HG02943 (cell line): ENCODE results near the gene AKR7A2.
"Not testable (repeated sequence)": the region's sequence is repeated elsewhere in the genome, so short reads cannot be mapped to it uniquely, and the experiment has no call there.

Experiments used
- ATAC-seq: cut with Tn5 transposase; IDR thresholded peaks from one replicate; pipeline ENCODE4 v1.9.1; 2021; ENCODE audit warnings: mild to moderate bottlenecking, low read depth, moderate library complexity; ENCODE audit not compliant: unreplicated experiment

The AKR7A2 gene

DNA sequence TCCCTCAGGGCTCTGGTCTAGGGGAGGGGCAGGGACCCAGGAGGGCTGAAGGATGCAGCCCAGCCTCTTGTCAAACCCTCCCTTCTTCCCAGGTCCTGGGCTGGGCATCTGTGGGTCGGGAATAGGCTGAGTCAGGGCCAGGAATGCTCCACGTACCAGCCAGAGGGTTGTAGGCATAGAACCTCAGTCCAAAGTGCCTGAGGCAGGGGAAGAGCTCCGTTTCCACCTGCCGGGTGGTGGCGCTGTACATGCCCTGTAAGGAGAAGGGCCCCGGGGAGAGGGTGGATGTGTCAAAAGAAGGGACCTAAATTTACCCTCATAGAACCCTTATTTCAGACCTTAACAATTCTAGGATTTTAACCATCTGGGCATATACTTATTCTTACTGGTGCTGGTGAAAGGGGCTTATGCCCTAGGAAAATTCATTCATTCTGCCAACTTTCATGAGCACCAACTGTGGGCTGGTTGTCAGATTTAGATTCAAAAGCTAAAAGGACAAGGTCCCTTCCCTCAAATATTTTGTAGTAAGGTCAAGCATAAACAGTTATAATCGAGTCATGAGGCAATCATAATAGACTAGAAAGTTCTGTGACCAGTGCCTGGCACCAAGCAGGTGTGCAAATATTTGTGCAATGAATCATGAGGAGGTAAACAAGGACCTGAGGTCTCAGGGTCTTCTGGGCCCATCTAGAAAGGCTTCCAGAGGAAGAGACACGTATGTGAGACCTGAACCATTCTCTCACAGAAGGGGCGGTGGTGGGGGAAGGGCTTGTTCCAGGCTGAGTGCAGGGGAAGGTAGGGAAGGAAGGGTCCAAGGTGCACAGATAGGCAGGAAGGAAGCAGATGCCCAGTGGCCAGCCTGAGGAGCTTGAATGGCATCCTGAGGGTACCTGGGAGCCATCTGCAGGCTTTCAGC is 42.3 kb downstream of the AKR7A2 start:
- not testable (repeated sequence) for ATAC-seq

DNA sequence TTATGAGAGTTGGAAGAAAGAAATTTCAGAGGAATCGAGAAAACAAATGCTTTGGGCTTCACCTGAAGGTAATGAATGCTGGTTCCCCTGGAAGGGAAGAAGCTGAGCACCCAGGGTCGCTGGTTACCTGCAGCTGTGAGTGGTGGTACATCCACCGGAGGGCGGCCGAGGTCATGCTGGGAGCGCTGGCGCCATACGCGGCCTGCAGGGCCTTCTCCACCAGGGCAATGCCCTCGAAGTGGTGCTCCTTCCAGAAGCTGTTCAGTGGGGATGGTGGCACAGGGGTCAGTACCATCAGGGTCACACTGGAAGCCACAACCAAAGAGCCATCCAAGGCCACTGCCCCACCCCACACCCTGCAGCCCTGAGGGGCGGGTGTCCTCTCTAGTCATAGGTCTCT is 43.5 kb downstream of the AKR7A2 start:
- ATAC-seq = no peak

DNA sequence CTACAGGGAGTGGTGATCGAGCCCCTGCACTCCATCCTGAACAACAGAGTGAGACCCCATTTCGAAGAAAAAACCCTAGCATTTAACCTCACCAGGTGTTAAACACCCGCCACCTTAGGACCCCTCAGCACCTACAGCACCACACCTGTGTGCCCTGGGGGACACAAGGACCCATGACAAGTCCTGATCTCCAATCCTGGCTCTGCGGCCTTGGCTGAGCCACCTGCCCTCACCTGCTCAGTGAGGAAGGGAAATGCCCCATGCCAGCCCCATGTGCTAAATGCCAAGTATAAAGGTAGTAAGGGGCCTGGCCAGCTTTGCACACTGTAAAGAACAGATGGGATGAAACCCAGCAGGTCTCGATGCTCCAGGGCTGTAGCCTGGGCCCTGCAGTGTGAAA is 49.2 kb downstream of the AKR7A2 start:
- no peak for ATAC-seq

GRCh38 chr1:19262047-19262446 is 49.9 kb downstream of the AKR7A2 start:
- no peak for ATAC-seq

GRCh38 chr1:19260211-19261138 is 51.5 kb downstream of the AKR7A2 start:
- ATAC-seq = no peak

DNA sequence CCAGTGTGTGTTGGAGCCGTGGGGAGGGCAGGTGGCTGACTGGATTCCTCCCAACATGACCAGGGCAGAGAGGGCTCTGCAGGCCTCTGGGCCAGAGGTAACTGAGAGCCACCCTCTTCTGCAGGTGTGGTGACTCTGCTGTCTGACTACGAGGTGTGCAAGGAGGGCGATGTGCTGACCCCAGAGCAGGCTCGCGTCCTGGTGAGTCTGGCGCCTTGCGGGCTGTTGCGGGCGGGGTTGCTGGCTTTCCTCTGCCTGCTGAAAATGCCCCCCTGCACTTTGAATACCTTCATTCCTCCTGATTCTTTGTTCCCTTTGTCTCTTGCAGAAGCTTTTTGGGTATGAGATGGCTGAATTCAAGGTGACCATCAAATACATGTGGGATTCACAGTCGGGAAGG is 53.6 kb downstream of the AKR7A2 start:
- no peak for ATAC-seq

DNA sequence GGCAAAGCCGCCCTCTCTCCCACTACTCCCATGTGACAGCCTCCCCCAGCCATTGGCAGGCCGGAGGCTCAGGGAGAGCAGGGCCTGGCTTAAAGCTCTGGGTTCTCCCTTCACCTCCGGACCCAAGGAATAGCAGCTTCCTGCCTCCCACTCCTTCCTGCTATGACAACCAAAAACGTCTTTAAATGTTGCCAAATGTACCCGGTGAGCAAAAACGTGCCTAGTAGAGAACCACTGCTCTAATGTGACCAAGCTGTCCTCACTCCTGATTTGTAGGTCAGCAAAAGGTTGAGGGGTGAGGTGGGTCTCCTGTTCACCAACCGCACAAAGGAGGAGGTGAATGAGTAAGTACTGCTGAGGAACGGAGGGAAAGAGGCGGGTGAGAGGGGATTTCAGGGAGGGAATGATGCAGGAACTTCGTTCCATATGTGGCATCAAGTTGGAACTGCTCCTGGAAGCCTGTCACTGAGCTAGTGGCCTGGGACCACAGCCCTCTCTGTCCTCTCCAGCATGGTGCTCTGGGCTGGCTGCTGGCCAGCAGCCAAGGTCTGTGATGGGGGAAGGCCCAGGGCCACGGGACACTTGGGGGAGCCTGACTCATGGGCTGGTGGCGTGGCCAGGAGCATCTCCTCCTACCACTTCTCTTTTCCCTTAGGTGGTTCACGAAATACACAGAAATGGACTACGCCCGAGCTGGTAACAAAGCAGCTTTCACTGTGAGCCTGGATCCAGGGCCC is 54.6 kb downstream of the AKR7A2 start:
- ATAC-seq = no peak

DNA sequence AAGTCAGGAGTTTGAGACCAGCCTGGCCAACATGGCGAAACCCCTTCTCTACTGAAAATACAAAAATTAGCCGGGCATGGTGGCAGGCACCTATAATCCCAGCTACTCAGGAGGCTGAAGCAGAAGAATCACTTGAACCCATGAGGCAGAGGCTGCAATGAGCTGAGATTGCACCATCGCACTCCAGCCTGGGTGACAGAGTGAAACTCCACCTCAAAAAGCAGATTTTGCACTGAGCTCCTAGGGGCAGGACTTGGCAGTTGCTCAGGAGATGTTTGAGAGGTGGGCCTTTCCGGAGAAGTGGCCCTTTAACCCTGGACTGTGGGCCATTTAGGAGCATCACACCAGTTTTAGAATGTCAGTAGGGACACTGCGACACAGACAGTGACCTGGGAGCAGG is 55.6 kb downstream of the AKR7A2 start:
- not testable (repeated sequence) for ATAC-seq

GRCh38 chr1:19255288-19255687 is 56.7 kb downstream of the AKR7A2 start:
- ATAC-seq = no peak

DNA sequence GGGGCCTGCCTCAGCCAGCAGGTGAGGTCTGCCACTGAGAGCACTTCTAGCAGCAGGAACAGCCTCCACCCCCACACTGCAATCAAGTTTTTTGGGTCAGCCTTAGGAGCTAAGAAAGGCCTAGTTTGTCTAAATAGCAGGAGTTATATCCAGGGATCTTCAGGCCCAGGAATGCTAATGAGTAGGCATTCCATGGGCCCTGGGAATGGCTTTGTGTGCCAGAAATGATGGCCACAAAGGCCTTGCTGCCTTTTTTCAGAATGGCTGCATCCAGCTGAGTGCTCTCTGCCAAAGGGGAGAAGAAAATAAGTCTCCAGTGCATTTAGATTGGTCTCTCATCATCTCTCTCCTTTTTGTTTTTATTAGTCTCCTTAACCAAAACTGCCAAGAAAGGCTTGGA is 57.5 kb downstream of the AKR7A2 start:
- ATAC-seq = no peak
